Effector memory CD4-positive, alpha-beta T cell (primary cell): Measurements from ENCODE around the gene TNFRSF19.

Source experiments
- DNase-seq, 3 donors: peaks; one replicate each; pipeline ENCODE4 v3.0.0-alpha.2; 2020
- H3K27ac ChIP-seq: 2 replicates; pipeline ENCODE4 v1.7.0; 2013; ENCODE audit warnings: mild to moderate bottlenecking, low read length, moderate library complexity; ENCODE audit not compliant: insufficient read depth, poor library complexity, severe bottlenecking
- H3K27me3 ChIP-seq: replicated peaks from 2 replicates; pipeline ENCODE4 v1.7.0; 2013; ENCODE audit warnings: mild to moderate bottlenecking, low read length; ENCODE audit not compliant: insufficient read depth, control insufficient read depth, poor library complexity, severe bottlenecking
- H3K36me3 ChIP-seq: 2 replicates; pipeline ENCODE4 v1.7.0; 2013; ENCODE audit warnings: mild to moderate bottlenecking, low read length, moderate library complexity; ENCODE audit not compliant: control insufficient read depth, insufficient read depth
- H3K4me1 ChIP-seq: 2 replicates; pipeline ENCODE4 v1.7.0; 2013; ENCODE audit warnings: low read length, mild to moderate bottlenecking; ENCODE audit not compliant: control insufficient read depth, insufficient read depth, poor library complexity, severe bottlenecking
- H3K4me3 ChIP-seq: 2 replicates; pipeline ENCODE4 v1.7.0; 2013; ENCODE audit warnings: low read length, low read depth, mild to moderate bottlenecking; ENCODE audit not compliant: insufficient read depth, poor library complexity, severe bottlenecking
- H3K9me3 ChIP-seq: 2 replicates; pipeline ENCODE4 v1.7.0; 2013; ENCODE audit warnings: mild to moderate bottlenecking, low read length, moderate library complexity; ENCODE audit not compliant: control insufficient read depth

Gene TNFRSF19

GRCh38 chr13:23622985-23623384 lies 52.8 kb downstream of the TNFRSF19 start:
- Histone ChIP-seq H3K9me3 (no peaks in the 10 kb centered on the region), H3K27ac (no peak overlapping the region), H3K27me3 (no peaks in the 10 kb centered on the region), H3K4me3 (no peak overlapping the region), H3K4me1 (no peaks in the 10 kb centered on the region), H3K36me3 (no peaks in the 10 kb centered on the region)
- DNase-seq: no peak

DNA sequence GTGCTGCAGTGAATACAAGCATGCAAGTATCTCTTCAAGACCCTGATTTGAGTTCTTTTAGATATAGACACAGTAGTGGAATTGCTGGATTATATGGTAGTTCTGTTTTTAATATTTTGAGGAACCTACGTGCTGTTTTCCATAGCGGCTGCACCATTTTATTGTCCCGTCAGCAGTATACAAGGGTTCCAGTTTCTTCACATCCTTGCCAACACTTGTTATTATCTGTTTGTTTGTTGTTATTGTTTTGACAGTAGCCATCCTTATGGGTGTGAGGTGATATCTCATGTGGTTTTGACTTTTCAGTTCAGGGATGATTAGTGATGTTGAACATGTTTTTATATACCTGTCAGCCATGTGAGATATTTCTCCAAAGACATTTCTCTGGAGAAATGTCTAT lies 53.2 kb downstream of the TNFRSF19 start:
- Histone ChIP-seq H3K27me3 (no peaks in the 10 kb centered on the region), H3K36me3 (no peaks in the 10 kb centered on the region), H3K27ac (no peak overlapping the region), H3K9me3 (no peaks in the 10 kb centered on the region), H3K4me1 (no peaks in the 10 kb centered on the region), H3K4me3 (no peak overlapping the region)
- DNase-seq: no peak

- Histone ChIP-seq H3K4me3 (no peak overlapping the region), H3K4me1 (no peaks in the 10 kb centered on the region), H3K9me3 (no peaks in the 10 kb centered on the region), H3K27ac (no peak overlapping the region), H3K36me3 (no peaks in the 10 kb centered on the region), H3K27me3 (no peaks in the 10 kb centered on the region)
- no peak for DNase-seq
Measured at GRCh38 chr13:23626700-23627099, 56.5 kb downstream of the TNFRSF19 start.

GRCh38 chr13:23627410-23627809 lies 57.2 kb downstream of the TNFRSF19 start:
- Histone ChIP-seq H3K4me1 (no peaks in the 10 kb centered on the region), H3K27ac (no peak overlapping the region), H3K9me3 (no peaks in the 10 kb centered on the region), H3K4me3 (no peak overlapping the region), H3K36me3 (no peaks in the 10 kb centered on the region), H3K27me3 (no peaks in the 10 kb centered on the region)
- DNase-seq: no peak

DNA sequence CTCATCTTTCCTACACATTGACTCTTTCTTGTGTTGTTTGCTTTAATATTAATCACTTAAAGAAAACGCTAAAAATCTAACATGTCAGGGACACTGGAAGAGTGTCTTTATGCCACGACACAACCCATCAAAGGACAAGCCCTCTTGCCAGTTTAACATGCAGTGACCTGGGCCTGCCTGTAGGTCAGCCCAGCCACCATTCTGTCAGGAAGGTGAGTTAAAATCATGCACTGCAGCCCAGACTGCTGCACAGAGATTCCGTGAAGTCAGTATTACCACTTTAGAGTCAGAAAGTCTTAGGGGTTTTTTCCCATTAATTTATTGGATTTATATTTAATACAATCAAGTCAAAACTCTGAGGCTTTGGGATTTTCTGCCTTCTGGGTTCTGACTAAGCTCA lies 58.0 kb downstream of the TNFRSF19 start:
- DNase-seq: no peak
- Histone ChIP-seq H3K9me3 (no peaks in the 10 kb centered on the region), H3K4me1 (no peaks in the 10 kb centered on the region), H3K4me3 (no peak overlapping the region), H3K36me3 (no peaks in the 10 kb centered on the region), H3K27me3 (no peaks in the 10 kb centered on the region), H3K27ac (no peak overlapping the region)

GRCh38 chr13:23628765-23629565 lies 58.8 kb downstream of the TNFRSF19 start:
- H3K4me1 ChIP-seq: no peaks in the 10 kb centered on the region
- H3K9me3 ChIP-seq: no peaks in the 10 kb centered on the region
- H3K36me3 ChIP-seq: no peaks in the 10 kb centered on the region
- no peak for DNase-seq
- no peak overlapping the region for H3K4me3 ChIP-seq
- H3K27me3 ChIP-seq: no peaks in the 10 kb centered on the region
- H3K27ac ChIP-seq: no peak overlapping the region

DNA sequence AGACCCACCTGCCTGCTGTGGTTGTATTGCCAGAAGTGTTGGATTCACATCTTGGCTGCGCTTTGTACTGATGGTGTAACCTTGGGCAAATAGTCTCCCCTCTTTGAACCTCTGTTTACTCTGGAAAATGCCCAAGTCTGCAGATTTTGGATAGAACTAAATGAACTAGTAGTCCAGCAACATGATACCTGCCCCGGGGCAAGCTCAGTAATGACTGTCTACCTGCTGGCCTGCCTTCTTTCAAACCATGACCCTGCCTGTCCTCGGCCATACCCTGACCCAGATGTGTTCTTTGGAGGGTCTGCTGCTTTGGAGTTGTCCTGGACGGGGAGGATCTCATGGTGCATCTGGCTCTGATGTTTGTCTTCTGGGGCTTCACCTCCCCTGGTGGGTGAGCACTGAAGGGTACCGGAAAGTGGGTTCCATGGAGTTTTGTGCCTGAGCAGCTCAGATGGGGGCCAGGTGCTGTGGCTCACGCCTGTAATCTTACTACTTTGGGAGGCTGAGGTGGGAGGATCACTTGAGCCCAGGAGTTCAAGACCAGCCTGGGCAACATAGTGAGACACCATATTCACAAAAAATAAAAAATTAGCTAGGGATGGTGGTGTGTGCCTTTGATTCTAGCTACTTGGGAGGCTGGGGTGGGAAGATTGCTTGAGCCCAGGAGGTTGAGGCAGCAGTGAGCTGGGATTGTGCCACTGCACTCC lies 59.5 kb downstream of the TNFRSF19 start:
- Histone ChIP-seq H3K9me3 (no peaks in the 10 kb centered on the region), H3K27me3 (no peaks in the 10 kb centered on the region), H3K4me3 (no peak overlapping the region), H3K27ac (no peak overlapping the region), H3K36me3 (no peaks in the 10 kb centered on the region), H3K4me1 (no peaks in the 10 kb centered on the region)
- DNase-seq: no peak

- Histone ChIP-seq H3K9me3 (no peaks in the 10 kb centered on the region), H3K36me3 (no peaks in the 10 kb centered on the region), H3K27me3 (no peaks in the 10 kb centered on the region), H3K4me1 (no peaks in the 10 kb centered on the region), H3K4me3 (no peak overlapping the region), H3K27ac (no peak overlapping the region)
- DNase-seq: no peak
Measured at GRCh38 chr13:23630349-23631093, 60.3 kb downstream of the TNFRSF19 start.

DNA sequence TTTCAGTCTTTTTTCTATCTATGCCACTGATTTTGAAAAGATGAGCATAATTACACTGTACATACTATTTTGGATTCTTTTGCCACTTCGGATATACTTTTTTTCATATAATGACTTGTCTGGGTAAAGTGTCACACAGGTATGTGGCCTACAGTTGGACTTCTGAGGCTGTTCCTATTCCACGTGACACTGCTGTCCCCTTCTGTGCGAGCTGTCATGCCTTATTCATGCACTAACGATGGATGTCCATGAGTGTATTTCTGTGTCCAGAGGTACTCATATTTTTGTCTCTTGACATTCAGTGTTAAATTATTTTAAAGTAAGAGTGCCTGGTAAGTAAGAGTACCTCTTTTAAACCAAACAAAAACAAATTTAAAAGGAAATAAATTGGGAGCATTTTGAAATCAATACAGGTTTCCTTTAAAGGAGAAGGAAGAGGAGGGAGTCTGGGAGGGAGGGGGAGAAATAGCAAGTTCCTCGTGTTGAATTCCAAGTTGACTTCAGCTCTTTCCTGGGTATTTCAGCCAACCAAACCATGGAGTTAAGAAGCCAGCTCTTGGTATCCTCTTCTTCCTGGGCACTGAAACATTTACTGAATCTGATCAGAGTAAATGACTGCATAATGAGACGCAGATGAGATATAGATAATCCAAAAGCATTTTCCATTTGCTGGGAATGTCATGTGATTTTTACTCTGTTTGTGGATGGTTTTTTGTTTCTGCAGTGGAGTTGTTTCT lies 61.3 kb downstream of the TNFRSF19 start:
- no peak for DNase-seq
- H3K36me3 ChIP-seq: no peaks in the 10 kb centered on the region
- no peak overlapping the region for H3K4me3 ChIP-seq
- no peaks in the 10 kb centered on the region for H3K9me3 ChIP-seq
- no peaks in the 10 kb centered on the region for H3K4me1 ChIP-seq
- H3K27me3 ChIP-seq: no peaks in the 10 kb centered on the region
- H3K27ac ChIP-seq: no peak overlapping the region
